GM10847 (cell line): ENCODE results near the gene COBLL1.

Experiments used
- POLR2A ChIP-seq: IDR thresholded peaks from 2 replicates; pipeline ENCODE4 v1.6.1; 2011; ENCODE audit not compliant: insufficient read length; ENCODE audit errors: extremely low read depth

COBLL1 gene

GRCh38 chr2:164841719-164842623, at the start of gene COBLL1:
TSS of gene COBLL1 (minus strand) at chr2:164841823. CDS start at chr2:164841196, 627 bp downstream.
- no peak for TF ChIP-seq POLR2A

- TF ChIP-seq POLR2A: no peak
Measured at GRCh38 chr2:164890544-164890943, 48.9 kb upstream of the COBLL1 start.

DNA sequence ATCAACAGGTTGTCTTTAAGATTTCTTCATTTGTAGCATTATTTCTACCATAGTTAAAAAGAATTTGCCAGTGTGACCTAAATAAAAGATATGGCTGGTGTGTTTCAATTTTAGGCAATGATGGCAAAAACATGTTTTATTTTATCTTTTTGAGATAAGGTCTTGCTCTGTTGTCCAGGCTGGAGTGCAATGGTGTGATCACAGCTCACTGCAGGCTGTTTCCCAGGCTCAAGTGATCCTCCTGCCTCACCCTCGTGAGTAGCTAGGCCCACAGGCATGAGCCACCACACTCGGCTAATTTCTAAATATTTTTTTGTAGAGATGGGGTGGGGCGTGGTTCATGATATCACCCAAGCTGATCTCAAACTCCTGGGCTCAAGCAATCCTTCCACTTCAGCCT, 47.0 kb upstream of the COBLL1 start:
- TF ChIP-seq POLR2A: no peak

DNA sequence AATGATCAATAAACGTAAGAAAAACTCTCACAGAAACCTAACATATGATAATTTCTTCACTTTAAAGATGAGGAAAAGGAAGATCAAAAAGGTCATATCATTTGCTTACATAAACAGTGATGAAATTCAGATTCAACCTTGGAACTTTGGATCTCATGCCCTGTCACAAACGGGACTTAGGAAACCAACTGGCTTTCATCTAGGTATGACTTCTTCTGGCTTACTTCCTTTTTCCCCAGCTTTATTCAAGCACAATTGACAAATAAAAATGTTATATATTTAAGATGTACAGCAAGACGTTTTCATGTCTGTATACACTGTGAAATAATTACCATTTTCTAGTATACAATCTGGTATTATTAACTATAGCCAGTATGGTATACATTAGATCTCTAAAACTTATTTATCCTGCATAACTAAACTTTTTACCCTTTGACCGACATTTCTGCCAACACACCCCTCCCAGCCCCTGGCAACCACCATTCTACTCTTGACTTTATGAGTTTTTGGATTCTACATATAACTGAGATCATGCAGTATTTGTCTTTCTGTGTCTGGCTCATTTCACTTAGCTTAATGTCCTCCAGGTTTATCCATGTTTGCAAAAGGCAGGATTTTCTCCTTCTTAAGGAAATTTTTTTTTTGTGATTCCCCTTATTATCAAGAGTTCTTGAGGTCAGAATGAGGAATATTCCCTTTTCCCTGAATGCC, 46.0 kb upstream of the COBLL1 start:
- TF ChIP-seq POLR2A: no peak

- no peak for TF ChIP-seq POLR2A
Measured at GRCh38 chr2:164882276-164882675, 40.7 kb upstream of the COBLL1 start.

- TF ChIP-seq POLR2A: no peak
Measured at GRCh38 chr2:164881524-164881923, 39.9 kb upstream of the COBLL1 start.

DNA sequence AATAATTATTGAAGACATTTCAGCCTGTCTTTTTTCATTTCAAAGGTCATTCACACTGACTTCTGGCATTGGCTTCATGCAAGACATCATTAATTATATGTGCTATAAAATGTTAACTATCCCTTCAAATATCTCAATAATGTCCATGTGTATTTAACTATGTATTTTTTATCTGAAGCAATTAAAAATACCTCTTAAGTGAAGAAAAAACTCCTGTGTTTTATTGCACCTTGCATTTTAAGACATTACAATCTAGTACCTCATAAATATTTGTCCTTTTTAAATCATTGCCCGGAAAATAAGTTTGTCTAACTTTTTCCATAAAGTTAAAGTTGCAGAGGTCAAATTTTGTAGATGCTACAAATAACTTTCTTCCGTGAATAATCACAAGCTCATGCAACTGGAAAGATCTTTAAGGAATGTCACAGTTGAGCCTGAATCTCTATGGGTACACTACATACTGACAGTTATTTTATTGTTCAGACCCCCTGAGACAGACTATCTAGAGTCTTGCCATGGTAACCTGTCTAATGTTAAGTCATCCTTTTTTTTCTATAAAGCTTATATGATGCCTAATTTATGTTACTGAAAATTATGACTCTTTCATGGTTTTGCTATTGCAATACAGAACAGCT, 38.4 kb upstream of the COBLL1 start:
- no peak for TF ChIP-seq POLR2A

GRCh38 chr2:164877927-164878326, 36.3 kb upstream of the COBLL1 start:
- TF ChIP-seq POLR2A: no peak

DNA sequence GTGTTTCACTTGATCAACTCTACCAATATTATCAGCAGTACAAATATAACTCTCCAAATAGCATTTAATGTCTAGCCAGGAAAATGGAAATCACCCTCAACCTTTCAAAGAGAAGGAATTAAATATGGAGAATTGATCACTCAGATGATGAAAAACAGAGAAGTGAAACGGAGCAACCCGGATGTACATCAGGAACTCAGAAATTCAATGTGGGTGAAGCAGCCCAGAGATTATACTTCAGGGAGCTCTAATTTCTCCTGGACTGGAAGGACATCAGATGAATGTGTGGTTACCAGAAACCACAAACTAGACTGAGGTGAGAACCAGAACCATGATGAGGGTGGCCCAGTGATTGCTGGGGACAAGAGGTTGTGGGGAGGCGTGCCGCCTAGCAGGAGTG, 35.5 kb upstream of the COBLL1 start:
- no peak for TF ChIP-seq POLR2A

- TF ChIP-seq POLR2A: no peak
Measured at GRCh38 chr2:164875334-164876205, 33.9 kb upstream of the COBLL1 start.

GRCh38 chr2:164873210-164873908, 31.7 kb upstream of the COBLL1 start:
- no peak for TF ChIP-seq POLR2A

DNA sequence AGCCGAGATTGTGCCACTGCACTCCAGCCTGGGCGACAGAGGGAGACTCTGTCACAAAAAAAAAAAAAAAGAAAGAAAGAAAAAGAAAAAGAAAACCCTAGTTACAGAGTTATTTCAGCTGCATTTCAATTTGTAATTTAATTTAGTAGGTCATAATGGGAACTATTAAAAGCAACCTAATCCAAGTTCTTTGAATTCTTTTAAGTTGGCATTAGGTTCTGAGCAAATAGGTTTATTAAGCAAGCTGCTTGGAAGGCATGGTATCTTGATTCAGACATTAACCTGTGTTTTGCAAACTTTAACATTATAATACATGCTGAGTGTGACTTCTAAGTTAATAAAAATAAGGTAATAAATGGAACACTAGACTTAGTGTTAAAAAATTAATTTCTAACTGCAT, 29.8 kb upstream of the COBLL1 start:
- no peak for TF ChIP-seq POLR2A

DNA sequence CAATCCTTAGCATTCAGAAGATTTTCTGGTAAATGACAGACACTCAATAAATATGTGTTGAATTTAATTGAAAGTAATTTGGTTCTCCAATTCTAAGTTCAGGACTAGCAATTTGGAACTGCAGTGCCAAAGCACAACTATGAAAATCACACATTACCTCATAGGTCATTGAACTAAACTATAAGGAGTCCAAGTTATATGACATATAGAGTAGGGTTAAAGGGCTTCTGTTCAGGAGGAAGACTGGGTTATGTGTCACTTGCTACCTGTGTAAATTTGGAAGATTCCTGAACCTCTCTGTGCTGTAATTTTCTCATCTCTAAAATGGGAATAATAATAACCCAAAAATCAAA, 27.8 kb upstream of the COBLL1 start:
- TF ChIP-seq POLR2A: no peak
